Mucosa of stomach (tissue), 1 donor: ENCODE data around the gene GRK4.
A peak's percentile ranks its signal among the peaks of the same experiment; 100 is the strongest.
"Not testable (repeated sequence)": the region's sequence is repeated elsewhere in the genome, so short reads cannot be mapped to it uniquely, and the experiment has no call there.

Experiments
- H3K27me3 ChIP-seq: one replicate; pipeline ENCODE4 v1.7.0; 2013; ENCODE audit warnings: mild to moderate bottlenecking, low read length; ENCODE audit not compliant: control insufficient read depth, insufficient read depth
- H3K36me3 ChIP-seq: one replicate; pipeline ENCODE4 v1.7.0; 2013; ENCODE audit warnings: low read length; ENCODE audit not compliant: control insufficient read depth, insufficient read depth
- H3K4me1 ChIP-seq: one replicate; pipeline ENCODE4 v1.7.0; 2013; ENCODE audit warnings: mild to moderate bottlenecking, low read length; ENCODE audit not compliant: control insufficient read depth, insufficient read depth
- H3K4me3 ChIP-seq: one replicate; pipeline ENCODE4 v1.7.0; 2013; ENCODE audit warnings: low read length
- H3K9ac ChIP-seq: one replicate; pipeline ENCODE4 v1.7.0; 2013; ENCODE audit warnings: mild to moderate bottlenecking, low read length, moderate library complexity
- H3K9me3 ChIP-seq: one replicate; pipeline ENCODE4 v1.7.0; 2013; ENCODE audit warnings: mild to moderate bottlenecking, low read length, moderate library complexity; ENCODE audit not compliant: control insufficient read depth
- donor health status: Pancreatic carcinoma.

GRK4 gene

GRCh38 chr4:2932951-2933565, 30.3 kb upstream of the GRK4 start:
- Histone ChIP-seq H3K4me3 (no peak overlapping the region), H3K27me3 (no peaks in the 10 kb centered on the region), H3K4me1 (peaks cover 64% of the 10 kb centered on the region), H3K9me3 (no peaks in the 10 kb centered on the region), H3K36me3 (peaks cover 16% of the 10 kb centered on the region), H3K9ac (no peak overlapping the region)

- H3K9ac ChIP-seq: peak overlapping the region; percentile 59
- no peak overlapping the region for H3K4me3 ChIP-seq
- peaks cover 64% of the 10 kb centered on the region for H3K4me1 ChIP-seq
- H3K9me3 ChIP-seq: no peaks in the 10 kb centered on the region
- no peaks in the 10 kb centered on the region for H3K27me3 ChIP-seq
- peaks cover 16% of the 10 kb centered on the region for H3K36me3 ChIP-seq
These were observed 29.8 kb upstream of the GRK4 start for GRCh38 chr4:2933566-2934076.

GRCh38 chr4:2934077-2934812, 29.1 kb upstream of the GRK4 start:
- Histone ChIP-seq H3K4me3 (no peak overlapping the region), H3K4me1 (peaks cover 63% of the 10 kb centered on the region), H3K9ac (peak overlapping the region; percentile 92), H3K36me3 (peaks cover 12% of the 10 kb centered on the region), H3K27me3 (no peaks in the 10 kb centered on the region), H3K9me3 (no peaks in the 10 kb centered on the region)

- H3K36me3 ChIP-seq: peaks cover 6% of the 10 kb centered on the region
- peak overlapping the region; percentile 92 for H3K9ac ChIP-seq
- peak overlapping the region; percentile 78 for H3K4me3 ChIP-seq
- H3K4me1 ChIP-seq: peaks cover 55% of the 10 kb centered on the region
- no peaks in the 10 kb centered on the region for H3K9me3 ChIP-seq
- no peaks in the 10 kb centered on the region for H3K27me3 ChIP-seq
These were observed 28.3 kb upstream of the GRK4 start for GRCh38 chr4:2934813-2935761.

GRCh38 chr4:2935762-2936743, 27.3 kb upstream of the GRK4 start:
- Histone ChIP-seq H3K36me3 (peaks cover 10% of the 10 kb centered on the region), H3K4me1 (peaks cover 45% of the 10 kb centered on the region), H3K9me3 (no peaks in the 10 kb centered on the region), H3K9ac (peak overlapping the region; percentile 92), H3K27me3 (no peaks in the 10 kb centered on the region), H3K4me3 (peak overlapping the region; percentile 78)

GRCh38 chr4:2936773-2937145, 26.6 kb upstream of the GRK4 start:
- Histone ChIP-seq H3K9me3 (no peaks in the 10 kb centered on the region), H3K4me3 (no peak overlapping the region), H3K27me3 (no peaks in the 10 kb centered on the region), H3K36me3 (peaks cover 17% of the 10 kb centered on the region), H3K9ac (no peak overlapping the region), H3K4me1 (peaks cover 38% of the 10 kb centered on the region)

GRCh38 chr4:2937146-2937857, 26.1 kb upstream of the GRK4 start:
- H3K4me1 ChIP-seq: peaks cover 36% of the 10 kb centered on the region
- no peaks in the 10 kb centered on the region for H3K27me3 ChIP-seq
- no peak overlapping the region for H3K4me3 ChIP-seq
- peaks cover 17% of the 10 kb centered on the region for H3K36me3 ChIP-seq
- no peaks in the 10 kb centered on the region for H3K9me3 ChIP-seq
- no peak overlapping the region for H3K9ac ChIP-seq

GRCh38 chr4:2937986-2938385, 25.4 kb upstream of the GRK4 start:
- H3K4me3 ChIP-seq: no peak overlapping the region
- no peaks in the 10 kb centered on the region for H3K9me3 ChIP-seq
- peaks cover 36% of the 10 kb centered on the region for H3K4me1 ChIP-seq
- no peaks in the 10 kb centered on the region for H3K27me3 ChIP-seq
- peaks cover 17% of the 10 kb centered on the region for H3K36me3 ChIP-seq
- no peak overlapping the region for H3K9ac ChIP-seq

- H3K4me3 ChIP-seq, H3K9me3 ChIP-seq, H3K9ac ChIP-seq, H3K27me3 ChIP-seq: not testable (repeated sequence)
- Histone ChIP-seq H3K4me1 (peaks cover 36% of the 10 kb centered on the region), H3K36me3 (peaks cover 17% of the 10 kb centered on the region)
These were observed 25.0 kb upstream of the GRK4 start for GRCh38 chr4:2938411-2938810.

GRCh38 chr4:2938906-2939305, 24.5 kb upstream of the GRK4 start:
- Histone ChIP-seq H3K27me3 (no peaks in the 10 kb centered on the region), H3K9ac (no peak overlapping the region), H3K36me3 (peaks cover 17% of the 10 kb centered on the region), H3K9me3 (no peaks in the 10 kb centered on the region), H3K4me3 (no peak overlapping the region), H3K4me1 (peaks cover 32% of the 10 kb centered on the region)
